WERI-Rb-1 (cell line): ENCODE data around the gene BAIAP2L2.

Source experiments
- DNase-seq: peaks from one replicate; pipeline ENCODE4 v3.0.0-alpha.2; 2020
- H3K27ac ChIP-seq: fragments of 250-450 bp; sonication (Bioruptor Pico); 2 replicates; pipeline ENCODE4 v1.5.1; 2020; ENCODE audit warnings: mild to moderate bottlenecking, moderate library complexity
- H3K27me3 ChIP-seq: fragments of 250-450 bp; sonication (Bioruptor Pico); 2 replicates; pipeline ENCODE4 v1.5.1; 2021; ENCODE audit warnings: mild to moderate bottlenecking, low read depth, moderate library complexity; ENCODE audit not compliant: insufficient read depth, severe bottlenecking
- H3K36me3 ChIP-seq: fragments of 250-450 bp; sonication (Bioruptor Pico); 2 replicates; pipeline ENCODE4 v1.5.1; 2020; ENCODE audit warnings: mild to moderate bottlenecking, moderate library complexity
- H3K4me3 ChIP-seq: 2 replicates; pipeline ENCODE4 v1.5.1; 2011; ENCODE audit warnings: low read depth, mild to moderate bottlenecking, control low read depth, low read length
- H3K9me3 ChIP-seq: fragments of 250-450 bp; sonication (Bioruptor Pico); 2 replicates; pipeline ENCODE4 v1.5.1; 2021; ENCODE audit warnings: mild to moderate bottlenecking, moderate library complexity; ENCODE audit not compliant: severe bottlenecking
- TF ChIP-seq, protein P1 (sequence below): IDR thresholded peaks from 2 replicates; pipeline ENCODE4 v1.5.1; 2011; ENCODE audit warnings: low read depth, mild to moderate bottlenecking, control low read depth, inconsistent platforms, low read length

The BAIAP2L2 gene

DNA sequence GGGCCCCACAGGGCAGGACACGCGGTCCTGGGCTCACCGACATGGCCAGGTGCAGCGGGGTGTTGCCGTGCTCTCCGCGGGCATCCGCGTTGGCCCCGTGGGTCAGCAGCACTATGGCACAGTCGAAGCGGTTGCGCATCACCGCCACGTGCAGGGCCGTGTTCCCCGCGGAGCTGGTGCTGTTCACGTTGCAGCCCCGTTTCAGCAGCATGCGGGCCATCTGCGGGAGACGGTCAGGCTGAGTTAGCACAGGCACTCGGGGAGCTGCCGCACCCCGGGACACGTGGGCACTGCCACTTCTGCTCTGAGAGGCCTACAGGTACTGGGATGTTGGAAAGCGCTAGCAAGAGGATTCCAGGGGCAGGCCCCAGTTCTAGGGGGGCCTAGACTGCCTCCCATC lies 22.3 kb upstream of the BAIAP2L2 start:
- H3K4me3 ChIP-seq: no peak overlapping the region
- no peaks in the 10 kb centered on the region for H3K27me3 ChIP-seq
- no peak overlapping the region for H3K27ac ChIP-seq
- no peak for DNase-seq
- H3K9me3 ChIP-seq: no peaks in the 10 kb centered on the region
- TF ChIP-seq, protein P1, sequence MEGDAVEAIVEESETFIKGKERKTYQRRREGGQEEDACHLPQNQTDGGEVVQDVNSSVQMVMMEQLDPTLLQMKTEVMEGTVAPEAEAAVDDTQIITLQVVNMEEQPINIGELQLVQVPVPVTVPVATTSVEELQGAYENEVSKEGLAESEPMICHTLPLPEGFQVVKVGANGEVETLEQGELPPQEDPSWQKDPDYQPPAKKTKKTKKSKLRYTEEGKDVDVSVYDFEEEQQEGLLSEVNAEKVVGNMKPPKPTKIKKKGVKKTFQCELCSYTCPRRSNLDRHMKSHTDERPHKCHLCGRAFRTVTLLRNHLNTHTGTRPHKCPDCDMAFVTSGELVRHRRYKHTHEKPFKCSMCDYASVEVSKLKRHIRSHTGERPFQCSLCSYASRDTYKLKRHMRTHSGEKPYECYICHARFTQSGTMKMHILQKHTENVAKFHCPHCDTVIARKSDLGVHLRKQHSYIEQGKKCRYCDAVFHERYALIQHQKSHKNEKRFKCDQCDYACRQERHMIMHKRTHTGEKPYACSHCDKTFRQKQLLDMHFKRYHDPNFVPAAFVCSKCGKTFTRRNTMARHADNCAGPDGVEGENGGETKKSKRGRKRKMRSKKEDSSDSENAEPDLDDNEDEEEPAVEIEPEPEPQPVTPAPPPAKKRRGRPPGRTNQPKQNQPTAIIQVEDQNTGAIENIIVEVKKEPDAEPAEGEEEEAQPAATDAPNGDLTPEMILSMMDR: no peak
- peaks cover 23% of the 10 kb centered on the region for H3K36me3 ChIP-seq

GRCh38 chr22:38132136-38132535 lies 21.7 kb upstream of the BAIAP2L2 start:
- Histone ChIP-seq H3K27me3 (no peaks in the 10 kb centered on the region), H3K4me3 (no peak overlapping the region), H3K9me3 (no peaks in the 10 kb centered on the region), H3K27ac (no peak overlapping the region), H3K36me3 (peaks cover 26% of the 10 kb centered on the region)
- TF ChIP-seq, protein P1: no peak
- DNase-seq: no peak

DNA sequence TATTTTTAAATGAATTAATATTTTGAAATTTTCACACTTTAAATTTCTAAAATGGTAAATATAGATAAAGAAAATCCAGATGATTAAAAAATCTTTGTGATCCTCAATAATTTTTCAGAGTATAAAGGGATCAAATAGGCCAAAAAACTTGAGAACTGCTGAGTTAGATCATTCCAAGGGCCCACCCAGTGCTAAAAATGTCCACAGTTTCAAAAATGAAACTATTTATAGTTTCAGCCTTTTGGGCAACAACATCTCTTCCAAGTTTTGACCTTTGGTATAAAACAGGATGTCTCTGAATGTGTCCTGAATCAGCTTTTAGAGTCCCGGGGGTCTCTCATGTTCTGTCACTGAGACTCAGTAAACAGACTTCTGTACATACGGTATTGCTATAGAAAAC lies 20.9 kb upstream of the BAIAP2L2 start:
- no peaks in the 10 kb centered on the region for H3K9me3 ChIP-seq
- no peak overlapping the region for H3K4me3 ChIP-seq
- no peak for DNase-seq
- peaks cover 26% of the 10 kb centered on the region for H3K36me3 ChIP-seq
- TF ChIP-seq, protein P1: no peak
- H3K27me3 ChIP-seq: no peaks in the 10 kb centered on the region
- no peak overlapping the region for H3K27ac ChIP-seq

GRCh38 chr22:38129856-38130255 lies 19.4 kb upstream of the BAIAP2L2 start:
- H3K36me3 ChIP-seq: peaks cover 15% of the 10 kb centered on the region
- no peak overlapping the region for H3K4me3 ChIP-seq
- no peaks in the 10 kb centered on the region for H3K9me3 ChIP-seq
- no peak overlapping the region for H3K27ac ChIP-seq
- DNase-seq: no peak
- no peaks in the 10 kb centered on the region for H3K27me3 ChIP-seq
- TF ChIP-seq, protein P1: no peak

GRCh38 chr22:38129021-38129420 lies 18.5 kb upstream of the BAIAP2L2 start:
- H3K27ac ChIP-seq: no peak overlapping the region
- H3K9me3 ChIP-seq: no peaks in the 10 kb centered on the region
- peaks cover 15% of the 10 kb centered on the region for H3K36me3 ChIP-seq
- H3K4me3 ChIP-seq: no peak overlapping the region
- no peak for DNase-seq
- H3K27me3 ChIP-seq: no peaks in the 10 kb centered on the region
- TF ChIP-seq, protein P1: no peak

GRCh38 chr22:38127869-38128268 lies 17.4 kb upstream of the BAIAP2L2 start:
- no peaks in the 10 kb centered on the region for H3K27me3 ChIP-seq
- DNase-seq: no peak
- H3K4me3 ChIP-seq: no peak overlapping the region
- TF ChIP-seq, protein P1: no peak
- peaks cover 15% of the 10 kb centered on the region for H3K36me3 ChIP-seq
- no peaks in the 10 kb centered on the region for H3K9me3 ChIP-seq
- peak overlapping the region; percentile 74 for H3K27ac ChIP-seq
